ENCODE results near the gene SCYGR3.

DNA sequence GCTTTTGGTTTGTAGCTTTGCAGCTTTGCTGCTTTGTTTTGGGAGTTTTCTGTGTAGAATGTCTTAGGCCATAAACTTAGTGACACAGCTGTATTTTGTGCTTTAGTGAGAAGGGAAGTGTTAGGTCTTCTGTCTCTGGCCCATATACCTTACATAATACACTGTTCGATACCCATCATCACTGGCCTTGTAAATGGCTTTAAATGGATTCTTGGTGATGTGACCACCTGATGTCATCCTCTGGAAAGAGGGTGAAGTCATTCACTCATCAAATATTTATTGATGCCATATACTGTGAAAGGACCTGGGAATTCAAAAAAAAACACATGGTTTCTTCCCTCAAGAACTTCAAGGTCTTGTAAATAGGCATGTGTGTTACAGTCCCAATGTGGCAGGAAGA lies 34.8 kb downstream of the SCYGR3 start:
- TF ChIP-seq, protein P1, sequence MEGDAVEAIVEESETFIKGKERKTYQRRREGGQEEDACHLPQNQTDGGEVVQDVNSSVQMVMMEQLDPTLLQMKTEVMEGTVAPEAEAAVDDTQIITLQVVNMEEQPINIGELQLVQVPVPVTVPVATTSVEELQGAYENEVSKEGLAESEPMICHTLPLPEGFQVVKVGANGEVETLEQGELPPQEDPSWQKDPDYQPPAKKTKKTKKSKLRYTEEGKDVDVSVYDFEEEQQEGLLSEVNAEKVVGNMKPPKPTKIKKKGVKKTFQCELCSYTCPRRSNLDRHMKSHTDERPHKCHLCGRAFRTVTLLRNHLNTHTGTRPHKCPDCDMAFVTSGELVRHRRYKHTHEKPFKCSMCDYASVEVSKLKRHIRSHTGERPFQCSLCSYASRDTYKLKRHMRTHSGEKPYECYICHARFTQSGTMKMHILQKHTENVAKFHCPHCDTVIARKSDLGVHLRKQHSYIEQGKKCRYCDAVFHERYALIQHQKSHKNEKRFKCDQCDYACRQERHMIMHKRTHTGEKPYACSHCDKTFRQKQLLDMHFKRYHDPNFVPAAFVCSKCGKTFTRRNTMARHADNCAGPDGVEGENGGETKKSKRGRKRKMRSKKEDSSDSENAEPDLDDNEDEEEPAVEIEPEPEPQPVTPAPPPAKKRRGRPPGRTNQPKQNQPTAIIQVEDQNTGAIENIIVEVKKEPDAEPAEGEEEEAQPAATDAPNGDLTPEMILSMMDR (IDR thresholded peaks at IDR 0.05): no peak
- TF ChIP-seq POLR2A (IDR thresholded peaks at IDR 0.05): no peak

Measured in Peyer's patch (tissue), 4 donors.